Lower leg skin (tissue), 3 donors: ENCODE results near the gene PLPPR1.

Experiments used
- POLR2A ChIP-seq, 2 donors: fragments of 450-650 bp; IDR thresholded peaks; one replicate each; pipeline ENCODE4 v1.6.1; 2016 to 2017; ENCODE audit warnings: antibody characterized with exemption in 2 of 2, mild to moderate bottlenecking in 1 of 2, moderate library complexity in 1 of 2
- TF ChIP-seq, protein P1 (sequence below), 3 donors: fragments of 450-650 bp; IDR thresholded peaks; one replicate each; pipeline ENCODE4 v1.5.1; 2016; ENCODE audit warnings: antibody characterized with exemption in 3 of 3, mild to moderate bottlenecking in 3 of 3, moderate library complexity in 2 of 3

DNA sequence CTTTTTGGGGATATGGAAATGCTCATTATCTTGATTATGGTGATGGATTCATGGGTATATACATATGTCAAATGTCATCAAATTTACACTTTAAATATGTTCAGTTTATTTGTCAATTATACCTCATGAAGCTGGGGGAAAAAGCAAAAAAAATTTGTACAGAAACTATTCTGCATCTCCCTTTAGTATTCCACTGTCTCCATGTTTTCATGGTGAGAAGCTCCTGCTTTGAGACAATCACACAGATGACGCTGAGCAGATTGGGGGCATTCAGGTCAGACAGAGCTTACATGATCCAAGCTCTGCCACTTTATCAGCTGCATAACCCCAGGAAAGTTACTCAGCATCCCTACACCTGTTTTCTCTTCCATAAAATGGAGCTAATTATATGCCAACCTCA is 101.5 kb downstream of the PLPPR1 start:
- TF ChIP-seq, protein P1, sequence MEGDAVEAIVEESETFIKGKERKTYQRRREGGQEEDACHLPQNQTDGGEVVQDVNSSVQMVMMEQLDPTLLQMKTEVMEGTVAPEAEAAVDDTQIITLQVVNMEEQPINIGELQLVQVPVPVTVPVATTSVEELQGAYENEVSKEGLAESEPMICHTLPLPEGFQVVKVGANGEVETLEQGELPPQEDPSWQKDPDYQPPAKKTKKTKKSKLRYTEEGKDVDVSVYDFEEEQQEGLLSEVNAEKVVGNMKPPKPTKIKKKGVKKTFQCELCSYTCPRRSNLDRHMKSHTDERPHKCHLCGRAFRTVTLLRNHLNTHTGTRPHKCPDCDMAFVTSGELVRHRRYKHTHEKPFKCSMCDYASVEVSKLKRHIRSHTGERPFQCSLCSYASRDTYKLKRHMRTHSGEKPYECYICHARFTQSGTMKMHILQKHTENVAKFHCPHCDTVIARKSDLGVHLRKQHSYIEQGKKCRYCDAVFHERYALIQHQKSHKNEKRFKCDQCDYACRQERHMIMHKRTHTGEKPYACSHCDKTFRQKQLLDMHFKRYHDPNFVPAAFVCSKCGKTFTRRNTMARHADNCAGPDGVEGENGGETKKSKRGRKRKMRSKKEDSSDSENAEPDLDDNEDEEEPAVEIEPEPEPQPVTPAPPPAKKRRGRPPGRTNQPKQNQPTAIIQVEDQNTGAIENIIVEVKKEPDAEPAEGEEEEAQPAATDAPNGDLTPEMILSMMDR (IDR thresholded peaks at IDR 0.05): no peak
- no peak for TF ChIP-seq POLR2A (IDR thresholded peaks at IDR 0.05)
